HG03558 (cell line): ENCODE results near the gene EFHD2.
"Not testable (repeated sequence)": the region's sequence is repeated elsewhere in the genome, so short reads cannot be mapped to it uniquely, and the experiment has no call there.

Experiments
- ATAC-seq: cut with Tn5 transposase; IDR thresholded peaks from one replicate; pipeline ENCODE4 v1.9.1; 2021; ENCODE audit warnings: moderate number of reproducible peaks; ENCODE audit not compliant: unreplicated experiment; ENCODE audit errors: extremely low read depth

EFHD2 gene

GRCh38 chr1:15410884-15411245 is 1.2 kb downstream of the EFHD2 start:
- no peak for ATAC-seq

GRCh38 chr1:15411593-15412137 is 2.0 kb downstream of the EFHD2 start:
- ATAC-seq: peak; percentile 49

- no peak for ATAC-seq
Measured at GRCh38 chr1:15412175-15412800, 2.6 kb downstream of the EFHD2 start.

- ATAC-seq: no peak
Measured at GRCh38 chr1:15412843-15413242, 3.2 kb downstream of the EFHD2 start.

GRCh38 chr1:15413563-15414444 is 4.1 kb downstream of the EFHD2 start:
- no peak for ATAC-seq

GRCh38 chr1:15414445-15414983 is 4.8 kb downstream of the EFHD2 start:
- ATAC-seq: no peak

GRCh38 chr1:15417059-15417934 is 7.6 kb downstream of the EFHD2 start:
- no peak for ATAC-seq

- no peak for ATAC-seq
Measured at GRCh38 chr1:15418806-15419515, 9.3 kb downstream of the EFHD2 start.

GRCh38 chr1:15420853-15421465 is 11.3 kb downstream of the EFHD2 start:
- ATAC-seq: no peak

- ATAC-seq: no peak
Measured at GRCh38 chr1:15422871-15423270, 13.2 kb downstream of the EFHD2 start.

GRCh38 chr1:15423355-15424077 is 13.8 kb downstream of the EFHD2 start:
- ATAC-seq: no peak

GRCh38 chr1:15424146-15424667 is 14.5 kb downstream of the EFHD2 start:
- ATAC-seq: no peak

- ATAC-seq: no peak
Measured at GRCh38 chr1:15424981-15425380, 15.3 kb downstream of the EFHD2 start.

- no peak for ATAC-seq
Measured at GRCh38 chr1:15425521-15425920, 15.8 kb downstream of the EFHD2 start.

GRCh38 chr1:15425958-15426357 is 16.3 kb downstream of the EFHD2 start:
- no peak for ATAC-seq

GRCh38 chr1:15426492-15427279 is 17.0 kb downstream of the EFHD2 start:
- no peak for ATAC-seq

- no peak for ATAC-seq
Measured at GRCh38 chr1:15427280-15427666, 17.6 kb downstream of the EFHD2 start.

- not testable (repeated sequence) for ATAC-seq
Measured at GRCh38 chr1:15428252-15428651, 18.6 kb downstream of the EFHD2 start.
